Measurements from ENCODE around the gene FEZF2.

FEZF2 gene

DNA sequence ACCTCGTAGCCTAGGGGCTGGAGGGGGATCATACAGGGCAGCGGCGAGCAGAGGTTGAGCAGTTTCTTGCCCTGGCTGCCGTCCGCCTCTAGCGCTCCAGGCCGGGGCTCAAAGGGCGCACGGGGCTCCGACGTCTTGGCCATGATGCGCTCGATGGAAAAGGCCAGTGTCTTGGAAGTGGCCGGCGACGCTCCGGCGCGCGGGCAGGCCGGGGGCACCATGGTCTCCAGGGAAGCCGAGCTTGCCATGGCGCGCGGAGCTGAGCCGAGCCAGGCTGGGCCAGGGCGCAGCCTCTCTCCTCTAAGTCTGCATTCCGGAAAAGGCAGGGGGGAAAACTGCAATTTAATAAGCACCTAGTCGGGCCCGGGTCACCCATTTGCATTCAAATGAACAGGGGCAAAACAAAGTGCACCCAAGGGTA is 719 bp downstream of the FEZF2 start:
- no peak for DNase-seq (ENCODE audit: low read depth in 2 of 2)

DNA sequence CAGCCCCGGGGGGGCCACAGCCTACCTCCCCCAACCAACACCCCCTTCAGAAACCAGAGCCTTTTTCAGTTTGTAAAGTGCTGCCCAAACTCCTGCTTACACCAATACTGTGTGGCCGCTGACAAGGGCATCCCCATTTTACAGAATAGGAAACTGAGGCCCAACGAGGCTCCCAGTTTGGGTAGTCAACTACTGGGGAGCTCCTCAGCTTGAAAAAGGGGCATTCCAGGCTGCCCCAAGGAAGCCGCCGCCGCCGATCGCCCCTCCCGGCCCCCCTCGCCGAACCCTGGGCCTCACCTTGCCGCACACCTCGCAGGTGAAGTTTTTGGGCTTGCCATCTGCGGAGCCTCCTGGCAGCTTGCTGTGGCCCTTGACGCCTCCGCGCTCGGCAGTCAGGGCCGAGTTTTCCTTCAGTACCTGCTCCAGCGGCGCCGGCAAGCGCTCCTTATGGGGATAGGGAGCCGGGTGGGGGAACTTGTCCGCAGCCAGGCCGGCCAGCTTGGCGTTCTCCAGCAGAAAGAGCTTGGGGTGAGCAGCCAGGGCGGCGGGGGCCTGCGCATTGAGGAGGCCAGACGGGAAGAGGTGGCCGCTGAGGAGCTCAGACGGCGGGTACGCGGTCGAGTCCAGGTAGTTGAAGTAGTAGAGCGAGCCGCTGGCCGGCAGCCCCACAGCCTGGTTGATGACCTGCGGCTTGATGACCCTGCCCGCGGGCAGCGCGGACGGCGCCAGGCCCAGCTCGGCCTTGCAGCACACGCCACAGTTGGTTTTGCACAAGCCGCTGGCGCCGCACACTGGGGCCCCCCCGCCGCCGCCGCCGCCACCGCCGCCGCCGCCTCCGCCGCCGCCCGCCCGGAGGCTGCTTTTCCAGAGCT is 1.4 kb downstream of the FEZF2 start:
- no peak for DNase-seq (ENCODE audit: low read depth in 2 of 2)

DNA sequence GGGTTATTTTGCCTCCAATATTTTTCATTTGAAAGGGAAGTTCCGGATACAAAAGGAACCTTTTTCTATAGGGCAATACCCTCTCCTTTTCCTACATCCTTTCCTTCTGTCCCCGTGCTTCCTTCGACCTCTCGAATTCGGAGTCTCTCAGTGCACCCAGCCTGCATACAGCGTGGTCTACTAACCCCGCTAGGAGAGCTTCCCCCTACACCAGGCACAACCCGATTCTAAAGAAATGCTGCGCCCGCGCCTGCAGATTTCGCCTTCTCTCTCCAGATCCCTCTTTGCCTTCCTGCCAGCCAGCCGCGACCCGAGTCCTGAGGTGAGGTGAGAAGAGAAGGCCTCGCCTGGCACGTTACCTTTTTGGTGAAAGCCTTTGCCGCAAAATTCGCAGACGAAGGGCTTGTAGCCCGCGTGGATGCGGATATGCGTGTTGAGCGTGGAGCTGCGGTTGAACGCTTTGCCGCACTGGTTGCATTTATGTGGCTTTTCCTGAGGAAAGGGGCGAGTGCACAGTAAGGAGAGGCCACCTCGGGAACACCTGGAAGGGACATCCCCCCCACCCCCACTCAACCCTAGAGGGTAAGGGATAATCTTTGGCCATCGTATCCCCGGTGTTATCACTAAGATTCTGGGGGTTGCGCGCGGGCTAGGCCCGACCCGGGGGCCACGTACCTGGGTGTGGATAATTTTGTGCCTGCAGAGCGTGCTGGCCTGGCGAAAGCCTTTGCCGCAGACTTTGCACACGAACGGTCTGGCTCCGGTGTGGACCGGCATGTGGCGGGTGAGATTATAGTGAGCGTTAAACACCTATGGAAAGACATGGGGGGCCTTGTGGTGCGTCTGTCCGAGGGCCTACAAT is 2.3 kb downstream of the FEZF2 start:
- no peak for DNase-seq (ENCODE audit: low read depth in 2 of 2)

DNA sequence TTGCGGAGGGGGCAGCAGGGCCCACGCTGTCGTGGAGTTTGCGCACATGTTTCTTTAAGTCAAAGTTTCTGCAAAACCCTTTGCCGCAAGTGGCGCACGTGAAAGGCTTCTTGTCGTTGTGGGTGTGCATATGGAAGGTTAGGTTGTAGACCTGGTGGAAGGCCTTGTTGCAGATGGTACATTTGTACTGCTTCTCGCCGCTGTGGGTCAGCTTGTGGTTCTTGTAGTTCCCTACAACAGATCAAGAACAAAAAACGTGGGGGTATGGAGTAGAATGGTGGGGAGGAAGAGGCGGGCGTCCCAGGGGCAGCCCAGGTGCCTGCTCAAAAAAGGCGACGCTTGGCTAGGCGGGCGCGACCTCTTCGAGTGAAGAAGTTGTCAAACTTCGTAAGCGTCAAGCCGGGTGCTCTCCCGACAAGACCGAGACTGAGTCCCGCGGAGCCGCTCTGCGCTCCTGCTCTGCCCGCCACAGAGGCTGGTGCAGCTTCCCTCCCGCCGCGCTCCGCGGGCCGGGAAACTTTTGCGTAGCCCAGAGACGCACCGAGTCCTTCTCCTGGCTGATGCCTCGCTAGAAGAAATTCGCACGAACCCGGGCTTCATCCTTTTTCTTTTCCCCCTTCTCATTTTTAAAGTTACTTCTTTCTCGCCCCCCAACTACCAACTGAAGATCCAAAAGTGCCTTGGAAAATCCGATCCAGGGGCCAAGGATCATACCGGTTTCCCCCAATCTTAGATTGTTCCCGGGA is 3.1 kb downstream of the FEZF2 start:
- no peak for DNase-seq (ENCODE audit: low read depth in 2 of 2)

DNA sequence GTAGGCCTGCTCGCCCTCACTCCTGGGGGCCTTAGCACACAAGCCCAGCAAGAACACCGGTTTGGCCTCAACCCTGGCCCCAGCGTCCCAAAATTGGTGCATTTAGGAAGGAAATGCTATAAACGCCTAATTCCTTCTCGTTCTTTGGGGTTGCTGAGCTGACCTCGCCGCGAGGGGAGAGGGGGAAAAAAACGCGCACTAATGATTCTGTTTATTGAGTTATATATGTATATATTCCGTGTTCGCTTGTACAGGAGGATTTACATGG is 3.9 kb downstream of the FEZF2 start:
- no peak for DNase-seq (ENCODE audit: low read depth in 2 of 2)

DNA sequence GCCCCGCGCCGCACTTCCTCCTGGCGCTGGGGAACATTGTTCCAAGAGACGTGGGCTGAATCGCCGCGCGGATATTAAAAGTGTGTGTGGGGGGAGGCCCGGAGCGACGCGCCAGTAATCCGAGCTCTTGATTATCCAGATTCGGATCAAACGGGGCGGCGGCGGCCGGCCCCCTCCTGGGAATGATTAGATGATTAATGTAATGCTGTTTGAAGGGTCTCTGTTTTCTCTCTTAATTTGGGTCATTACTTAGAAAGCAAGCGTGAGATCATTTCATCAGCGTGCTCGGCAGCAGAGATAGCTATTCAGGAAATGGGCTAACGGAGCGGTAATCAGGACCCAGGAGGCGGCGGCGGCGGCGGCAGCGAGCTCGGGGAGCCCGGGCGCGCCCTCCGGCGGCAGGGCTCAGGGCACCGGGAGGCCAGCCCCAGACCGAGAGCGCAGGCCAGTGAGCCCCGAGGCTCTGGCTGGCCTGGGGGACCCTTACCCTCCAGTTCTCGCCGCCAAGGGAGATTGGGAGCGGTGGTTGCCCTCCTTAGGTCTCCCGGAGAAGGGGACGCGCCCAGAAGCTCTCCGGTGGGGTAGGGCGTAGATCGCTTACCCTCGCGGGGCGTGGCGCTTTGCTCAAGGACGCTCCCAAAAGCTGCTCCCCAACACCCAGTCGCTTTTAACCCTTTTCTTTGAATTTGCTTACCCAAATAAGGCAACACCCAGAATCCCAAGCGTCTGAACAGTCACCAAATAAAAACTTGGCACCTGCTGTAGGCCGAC is 4.5 kb downstream of the FEZF2 start:
- no peak for DNase-seq (ENCODE audit: low read depth in 2 of 2)

DNA sequence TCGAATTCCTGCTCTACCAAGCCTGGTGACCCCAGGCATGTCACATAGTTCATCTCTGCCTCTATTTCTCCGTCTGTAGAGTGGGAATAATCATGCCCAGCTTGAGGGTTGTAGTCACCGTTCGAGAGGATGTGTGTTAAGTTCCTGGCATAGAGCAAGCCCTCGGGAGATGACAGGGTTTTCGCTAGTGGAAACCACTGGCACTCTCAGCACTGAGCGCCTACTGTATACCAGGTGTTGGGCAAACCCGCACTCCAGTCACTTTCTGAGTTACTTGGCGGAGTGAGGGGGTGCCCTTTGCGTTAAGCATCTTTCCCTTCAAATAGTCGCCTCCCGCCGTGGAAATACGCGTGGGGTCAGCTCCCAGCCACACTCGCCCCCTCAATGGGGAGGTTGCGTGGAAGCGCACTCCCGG is 5.1 kb downstream of the FEZF2 start:
- DNase-seq (ENCODE audit: low read depth in 2 of 2): no peak

DNA sequence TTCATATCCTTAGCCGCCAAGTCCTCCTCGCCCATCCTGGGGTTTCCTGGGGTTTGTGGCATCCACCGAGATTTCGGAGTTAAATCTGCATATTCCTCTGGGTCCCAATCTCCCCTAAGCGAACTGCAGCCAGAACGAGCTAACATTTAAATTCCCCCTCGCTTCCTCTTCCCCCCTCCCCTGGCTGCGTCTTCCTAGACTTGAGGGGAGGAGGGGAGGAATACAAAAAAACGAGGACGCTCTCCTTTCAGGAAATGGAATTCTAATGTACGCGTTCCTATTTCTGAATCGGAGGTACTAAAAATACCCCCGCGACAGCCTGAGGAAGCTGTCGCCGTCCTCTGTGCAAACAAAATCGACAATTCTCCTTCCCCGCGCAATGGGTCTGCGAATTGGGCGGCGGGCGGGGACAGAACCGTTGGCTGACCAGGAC is 5.6 kb downstream of the FEZF2 start:
- no peak for DNase-seq (ENCODE audit: low read depth in 2 of 2)

DNA sequence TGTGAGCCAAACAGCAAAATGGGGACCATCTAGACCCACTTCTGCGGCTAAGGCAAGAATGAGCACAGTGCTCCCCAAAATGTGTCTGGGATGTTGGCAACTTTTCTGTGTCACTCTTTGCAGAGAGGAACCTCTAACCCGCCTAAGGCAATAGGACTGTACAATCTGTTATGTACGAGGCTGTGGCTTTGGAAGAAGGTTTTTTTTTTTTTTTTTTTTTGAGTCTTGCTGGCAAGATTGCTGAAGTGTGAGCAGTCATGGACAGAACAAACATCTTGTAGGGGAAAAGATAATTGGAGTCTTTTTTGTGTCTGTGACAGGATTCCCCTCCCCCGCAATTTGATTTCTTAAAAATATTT is 7.2 kb downstream of the FEZF2 start:
- DNase-seq (ENCODE audit: low read depth in 2 of 2): no peak

DNA sequence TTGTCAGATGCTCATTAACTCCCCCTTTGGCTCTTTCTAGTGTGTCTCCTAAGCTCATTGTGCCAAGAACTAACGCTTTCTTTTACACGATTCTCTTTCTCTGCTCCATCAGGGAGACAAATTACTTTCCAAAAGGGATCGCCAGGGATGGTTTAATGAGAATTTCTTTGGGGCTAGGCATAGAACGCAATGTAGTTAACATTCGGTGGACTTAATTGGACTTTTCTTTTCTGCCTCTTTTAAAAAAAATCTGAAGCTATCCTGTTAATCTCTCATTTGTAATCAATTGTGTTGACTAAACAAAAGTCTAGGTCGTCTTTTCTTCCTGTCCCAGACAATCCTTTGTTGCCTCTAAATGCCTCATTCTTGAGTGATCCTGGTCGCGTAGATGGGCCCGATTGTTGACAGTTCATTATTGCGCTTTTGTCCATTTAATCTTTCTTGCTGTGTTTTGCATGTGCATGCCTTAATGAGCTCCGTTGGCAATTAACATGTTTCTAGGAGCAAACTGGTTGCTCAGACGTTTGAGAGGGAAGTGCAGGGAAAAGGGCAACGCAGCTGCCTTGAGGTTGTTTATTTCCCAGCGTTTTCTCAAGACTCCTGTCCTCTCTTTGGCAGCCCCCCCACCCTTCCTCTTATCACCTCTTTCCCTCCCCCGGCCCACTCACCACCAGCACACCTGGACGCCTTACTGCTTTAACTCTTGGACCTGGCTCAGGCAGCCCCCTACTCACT is 7.8 kb downstream of the FEZF2 start:
- DNase-seq (ENCODE audit: low read depth in 2 of 2): no peak

DNA sequence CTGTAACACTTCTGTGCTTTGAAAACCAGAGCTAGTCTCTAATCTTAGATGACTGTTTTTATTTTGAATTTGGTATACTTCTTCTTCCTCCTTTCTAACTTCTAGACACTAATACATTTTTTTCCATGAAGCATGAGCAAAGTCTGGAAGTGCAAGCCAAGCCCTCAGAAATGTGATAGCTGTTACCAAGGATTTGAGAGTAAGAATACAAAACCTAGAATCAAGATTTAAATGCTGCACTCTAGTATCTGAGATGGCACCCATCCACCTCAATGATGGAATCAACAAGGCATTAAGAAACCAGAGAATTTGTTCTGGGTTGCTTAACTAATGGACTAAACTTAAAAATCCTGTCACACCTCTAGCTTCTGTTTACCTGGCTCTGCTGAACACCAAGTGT is 9.2 kb downstream of the FEZF2 start:
- no peak for DNase-seq (ENCODE audit: low read depth in 2 of 2)

DNA sequence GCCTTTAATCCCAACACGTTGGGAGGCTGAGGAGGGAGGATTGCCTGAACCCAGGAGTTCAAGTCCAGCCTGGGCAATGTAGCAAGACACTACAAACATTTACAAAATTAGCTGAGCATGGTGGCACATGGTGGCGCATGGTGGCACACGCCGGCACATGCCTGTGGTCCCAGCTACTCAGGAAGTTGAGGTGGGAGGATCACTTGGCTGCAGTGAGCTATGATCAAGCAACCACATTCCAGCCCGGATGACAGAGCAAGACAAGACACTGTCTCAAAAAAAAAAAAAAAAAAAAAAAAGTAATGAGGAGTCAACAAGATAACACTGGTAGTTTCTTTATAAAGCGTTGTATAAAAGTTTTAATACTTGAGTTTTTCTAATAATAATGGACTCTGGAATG is 10.1 kb downstream of the FEZF2 start:
- DNase-seq (ENCODE audit: low read depth in 2 of 2): no peak

DNA sequence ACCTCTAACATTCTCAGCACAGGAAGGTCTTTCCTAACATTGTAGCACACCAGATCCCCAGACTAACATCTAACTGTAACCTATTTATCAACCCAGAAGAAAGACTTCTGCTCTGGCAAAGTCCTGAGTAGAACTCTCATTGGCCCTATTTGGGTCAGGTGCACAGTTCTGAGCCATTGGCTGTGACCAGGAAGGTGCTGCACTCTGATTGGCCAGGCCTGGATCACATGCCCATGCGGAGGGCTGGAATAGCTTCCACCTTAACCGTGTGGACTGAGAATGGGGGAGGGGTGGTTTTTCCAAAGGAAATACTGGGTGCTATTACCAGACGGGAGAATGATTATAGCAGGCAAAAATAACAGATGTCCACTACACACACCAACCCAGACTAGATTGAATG is 11.5 kb downstream of the FEZF2 start:
- no peak for DNase-seq (ENCODE audit: low read depth in 2 of 2)

DNA sequence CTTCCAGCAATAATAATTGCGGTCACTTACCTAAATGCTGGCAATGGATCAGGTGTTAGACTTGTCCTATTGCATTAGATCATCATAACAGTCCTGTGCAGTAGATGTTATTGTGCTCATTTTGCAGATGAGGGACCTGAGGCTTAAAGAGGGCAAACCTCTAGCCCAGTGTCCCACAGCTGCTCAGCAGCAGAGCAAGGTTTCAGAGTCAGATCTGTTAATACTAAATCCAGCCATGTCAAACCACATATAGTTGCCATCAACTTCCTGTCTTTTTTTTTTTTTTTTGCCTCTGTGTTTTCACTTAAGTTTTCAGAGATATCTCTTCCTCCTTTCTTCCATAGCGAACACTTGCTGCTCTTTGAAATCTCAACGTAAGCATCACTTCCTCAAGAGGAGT is 12.1 kb downstream of the FEZF2 start:
- DNase-seq (ENCODE audit: low read depth in 2 of 2): no peak

DNA sequence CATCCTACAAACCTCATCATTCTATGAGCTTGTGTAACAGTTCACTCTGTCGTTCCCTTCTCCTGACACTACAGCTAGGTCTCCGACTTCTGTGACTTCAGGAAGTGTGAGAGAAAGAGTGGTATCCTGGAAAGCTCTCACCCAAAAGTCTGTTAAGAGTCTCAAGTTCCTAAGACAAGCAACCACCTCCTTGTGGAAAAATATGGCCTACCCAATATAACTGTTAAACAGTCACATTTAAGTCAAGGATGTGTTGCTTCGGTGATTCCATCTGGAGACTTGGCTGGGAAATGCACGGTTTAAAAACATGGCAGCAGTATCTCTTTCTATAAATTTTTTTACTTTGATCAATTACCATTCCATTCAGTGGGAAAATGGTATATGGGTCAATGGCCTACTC is 13.8 kb downstream of the FEZF2 start:
- no peak for DNase-seq (ENCODE audit: low read depth in 2 of 2)

DNA sequence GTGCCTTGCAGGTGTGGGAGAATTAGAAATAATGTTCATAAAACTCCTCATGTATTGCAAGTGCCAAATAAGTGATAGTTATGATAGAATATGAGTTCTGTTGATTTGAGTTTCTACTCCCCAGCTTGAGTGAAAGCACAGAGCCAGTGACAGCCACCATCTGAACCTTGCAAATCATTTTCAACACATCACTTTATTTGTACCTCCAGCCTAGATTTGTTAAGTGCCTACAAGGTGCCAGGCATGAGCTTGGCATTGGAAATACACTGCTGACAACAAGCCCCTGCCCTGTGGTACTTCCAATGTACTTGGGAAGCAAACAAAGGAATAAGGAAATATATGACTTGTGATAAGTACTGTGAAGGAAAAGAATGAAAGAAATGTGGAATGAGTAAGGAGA is 17.0 kb downstream of the FEZF2 start:
- no peak for DNase-seq (ENCODE audit: low read depth in 2 of 2)

DNA sequence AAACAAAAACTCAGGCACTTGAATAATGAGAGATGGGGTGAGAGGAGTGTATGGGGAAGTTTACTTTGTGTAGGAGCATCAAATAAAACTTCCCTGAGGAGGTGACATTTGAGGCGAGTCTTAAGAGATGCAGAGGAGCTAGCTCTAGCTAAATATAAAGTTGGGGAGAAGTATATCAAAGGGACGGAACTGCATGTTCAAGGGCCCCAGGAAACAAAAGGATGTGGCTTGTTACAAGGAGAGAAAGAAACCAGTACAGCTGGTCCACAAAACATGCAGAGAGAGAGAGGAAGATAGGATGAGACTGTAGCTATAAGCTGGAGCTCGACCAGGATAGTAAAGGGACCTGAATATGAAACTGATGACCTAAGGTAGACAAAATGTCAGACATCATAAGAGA is 17.6 kb downstream of the FEZF2 start:
- no peak for DNase-seq (ENCODE audit: low read depth in 2 of 2)

DNA sequence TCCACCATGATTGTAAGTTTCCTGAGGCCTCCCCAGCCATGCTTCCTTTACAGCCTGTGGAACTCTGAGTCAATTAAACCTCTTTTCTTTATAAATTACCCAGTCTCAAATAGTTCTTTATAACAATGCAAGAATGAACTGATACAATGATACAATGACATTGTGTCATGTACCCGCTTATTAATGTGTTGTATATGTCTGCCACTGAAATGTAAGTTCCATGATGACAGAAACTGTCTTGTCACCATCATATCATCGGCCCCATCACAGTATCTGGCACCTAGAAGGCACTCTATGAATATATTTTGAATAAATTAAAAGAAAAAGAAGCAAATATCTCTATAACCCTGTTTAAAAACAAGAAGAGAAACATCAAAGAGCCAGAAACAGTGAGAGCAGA is 29.6 kb downstream of the FEZF2 start:
- no peak for DNase-seq (ENCODE audit: low read depth in 2 of 2)

DNA sequence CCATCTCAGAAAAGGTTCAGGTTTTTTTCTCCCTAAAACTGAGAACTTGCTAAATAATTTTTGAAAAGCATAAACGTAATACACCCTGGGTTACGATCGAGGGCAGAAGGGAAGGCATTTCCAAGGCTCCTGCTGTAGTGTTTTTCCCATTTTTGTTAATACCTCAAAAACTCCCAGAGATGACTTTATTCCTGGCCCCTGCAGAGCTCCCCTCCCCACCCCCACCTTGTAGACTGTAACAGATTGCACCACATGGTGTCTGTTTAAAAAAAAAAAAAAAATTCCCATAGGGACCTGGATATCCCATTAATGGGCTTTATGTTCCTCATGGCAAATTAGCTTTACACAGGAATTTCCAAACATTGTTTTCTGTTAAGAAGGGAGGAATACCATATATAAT is 38.2 kb downstream of the FEZF2 start:
- no peak for DNase-seq (ENCODE audit: low read depth in 2 of 2)

DNA sequence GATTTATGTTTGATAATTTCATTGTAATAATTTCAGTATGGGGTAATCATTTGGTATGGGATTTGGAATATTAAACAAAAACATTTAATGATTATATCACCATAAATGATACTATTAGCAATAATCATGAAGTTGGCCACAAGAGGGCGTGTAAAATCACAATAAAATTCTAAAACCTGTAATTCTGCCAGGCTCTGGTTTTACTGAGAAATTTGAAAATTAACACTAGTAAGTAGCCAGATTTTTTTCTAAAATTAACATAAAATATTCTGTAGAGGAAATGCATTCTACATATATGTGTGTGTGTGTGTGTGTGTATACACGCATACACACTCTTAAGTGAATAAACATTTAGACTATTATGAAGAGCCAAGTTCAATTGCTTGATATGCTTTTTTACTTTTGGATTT is 40.5 kb downstream of the FEZF2 start:
- DNase-seq (ENCODE audit: low read depth in 2 of 2): no peak

DNA sequence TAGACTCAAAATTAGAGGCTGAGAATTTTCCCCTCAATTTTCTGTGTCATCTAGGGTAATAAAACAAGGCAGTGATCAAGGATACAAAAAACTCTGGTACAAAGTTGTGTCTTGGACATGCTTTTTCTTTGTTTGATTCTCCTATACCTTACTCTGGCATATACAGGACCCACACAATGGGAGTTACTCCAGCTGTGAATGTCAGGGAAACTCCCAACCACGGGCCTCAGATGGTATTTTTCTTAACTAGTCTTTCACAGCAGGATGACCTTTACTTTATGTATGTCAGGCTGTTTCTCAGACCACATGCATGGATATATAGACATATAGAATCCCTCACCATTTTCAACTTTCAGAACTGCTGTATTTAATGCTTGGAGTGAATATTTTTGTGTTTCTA is 41.3 kb downstream of the FEZF2 start:
- no peak for DNase-seq (ENCODE audit: low read depth in 2 of 2)
